Neural crest cell (in vitro differentiated cells): Measurements from ENCODE around the gene USP6NL. TPM values are rescaled to one million over a fixed set of nuclear protein-coding genes. Genes with fewer than 3 reads are reported as not detected.
A peak's percentile ranks its signal among the peaks of the same experiment; 100 is the strongest.

Experiments
- DNase-seq: peaks from one replicate; pipeline ENCODE4 v3.0.0; 2021; ENCODE audit warnings: low read depth, mixed read lengths, low spot score
- H3K27ac Mint-ChIP-seq: one replicate; pipeline ENCODE4 v1.8.0; 2021; ENCODE audit warnings: mild to moderate bottlenecking, mixed read lengths; ENCODE audit not compliant: unreplicated experiment
- H3K27me3 Mint-ChIP-seq: 2 replicates; pipeline ENCODE4 v1.8.0; 2021; ENCODE audit warnings: low read depth, mild to moderate bottlenecking, mixed read lengths
- H3K36me3 Mint-ChIP-seq: 2 replicates; pipeline ENCODE4 v1.8.0; 2021; ENCODE audit warnings: low read depth, mild to moderate bottlenecking, mixed read lengths
- H3K4me1 Mint-ChIP-seq: 2 replicates; pipeline ENCODE4 v1.8.0; 2021; ENCODE audit warnings: mixed read lengths
- H3K4me3 Mint-ChIP-seq: one replicate; pipeline ENCODE4 v1.8.0; 2021; ENCODE audit warnings: mild to moderate bottlenecking, mixed read lengths
- H3K9me3 Mint-ChIP-seq: 2 replicates; pipeline ENCODE4 v1.8.0; 2021; ENCODE audit warnings: mixed read lengths
- CTCF ChIP-seq: fragments of 200-600 bp; sonication (generic); conservative IDR thresholded peaks from 2 replicates; pipeline ENCODE4 v1.5.0; 2021; ENCODE audit warnings: antibody characterized with exemption, mild to moderate bottlenecking
- total RNA-seq: library from RNA; stranded (reverse); gene quantifications from 2 replicates; pipeline ENCODE4 v1.2.1, GENCODE V29; 2021

USP6NL gene
- total RNA-seq, 1 donor from 2014 or later: 35.3 TPM

- no peak for DNase-seq
- H3K27me3 Mint-ChIP-seq: peaks cover 3% of the 10 kb centered on the region
- H3K9me3 Mint-ChIP-seq: peaks cover 4% of the 10 kb centered on the region
- peaks cover 15% of the 10 kb centered on the region for H3K36me3 Mint-ChIP-seq
- H3K27ac Mint-ChIP-seq: no peak overlapping the region
- no peak for TF ChIP-seq CTCF
- peaks cover 5% of the 10 kb centered on the region for H3K4me1 Mint-ChIP-seq
- peak overlapping the region; percentile 6 for H3K4me3 Mint-ChIP-seq
Measured at GRCh38 chr10:11451640-11452260, 159.7 kb downstream of the USP6NL start.

GRCh38 chr10:11450427-11450826 is 161.0 kb downstream of the USP6NL start:
- no peak overlapping the region for H3K4me3 Mint-ChIP-seq
- H3K27ac Mint-ChIP-seq: no peak overlapping the region
- no peak for DNase-seq

GRCh38 chr10:11449761-11450160 is 161.7 kb downstream of the USP6NL start:
- Mint-ChIP-seq H3K4me1 (no peaks in the 10 kb centered on the region), H3K36me3 (peaks cover 5% of the 10 kb centered on the region), H3K27ac (no peak overlapping the region), H3K27me3 (peaks cover 7% of the 10 kb centered on the region), H3K4me3 (peak overlapping the region; percentile 31), H3K9me3 (no peaks in the 10 kb centered on the region)
- no peak for TF ChIP-seq CTCF
- no peak for DNase-seq

More at GRCh38 chr10:11450427-11450826, 161.0 kb downstream of the USP6NL start:
- no peak for TF ChIP-seq CTCF
- Mint-ChIP-seq H3K4me1 (no peaks in the 10 kb centered on the region), H3K27me3 (peaks cover 7% of the 10 kb centered on the region), H3K36me3 (peaks cover 9% of the 10 kb centered on the region), H3K9me3 (peaks cover 4% of the 10 kb centered on the region)

- no peak for TF ChIP-seq CTCF
- H3K27ac Mint-ChIP-seq: no peak overlapping the region
- no peak overlapping the region for H3K4me3 Mint-ChIP-seq
- DNase-seq: no peak
- H3K36me3 Mint-ChIP-seq: peaks cover 2% of the 10 kb centered on the region
- H3K9me3 Mint-ChIP-seq: no peaks in the 10 kb centered on the region
- peaks cover 7% of the 10 kb centered on the region for H3K27me3 Mint-ChIP-seq
- no peaks in the 10 kb centered on the region for H3K4me1 Mint-ChIP-seq
Measured at GRCh38 chr10:11448545-11449244, 162.8 kb downstream of the USP6NL start.

GRCh38 chr10:11448190-11448544 is 163.3 kb downstream of the USP6NL start:
- no peak overlapping the region for H3K4me3 Mint-ChIP-seq
- H3K27ac Mint-ChIP-seq: no peak overlapping the region
- peaks cover 7% of the 10 kb centered on the region for H3K27me3 Mint-ChIP-seq
- no peak for DNase-seq
- no peaks in the 10 kb centered on the region for H3K9me3 Mint-ChIP-seq
- no peak for TF ChIP-seq CTCF
- peaks cover 2% of the 10 kb centered on the region for H3K36me3 Mint-ChIP-seq
- H3K4me1 Mint-ChIP-seq: no peaks in the 10 kb centered on the region
